Stimulated activated CD8-positive, alpha-beta memory T cell treated with anti-CD3 and anti-CD28 coated beads, Interleukin-15, amount 100 ng/mL, for 1 hour (primary cell): ENCODE data around the gene SRR.

Experiments used
- DNase-seq: peaks from one replicate; pipeline ENCODE4 v3.0.0-alpha.2; 2020; ENCODE audit warnings: low read depth

Gene SRR

DNA sequence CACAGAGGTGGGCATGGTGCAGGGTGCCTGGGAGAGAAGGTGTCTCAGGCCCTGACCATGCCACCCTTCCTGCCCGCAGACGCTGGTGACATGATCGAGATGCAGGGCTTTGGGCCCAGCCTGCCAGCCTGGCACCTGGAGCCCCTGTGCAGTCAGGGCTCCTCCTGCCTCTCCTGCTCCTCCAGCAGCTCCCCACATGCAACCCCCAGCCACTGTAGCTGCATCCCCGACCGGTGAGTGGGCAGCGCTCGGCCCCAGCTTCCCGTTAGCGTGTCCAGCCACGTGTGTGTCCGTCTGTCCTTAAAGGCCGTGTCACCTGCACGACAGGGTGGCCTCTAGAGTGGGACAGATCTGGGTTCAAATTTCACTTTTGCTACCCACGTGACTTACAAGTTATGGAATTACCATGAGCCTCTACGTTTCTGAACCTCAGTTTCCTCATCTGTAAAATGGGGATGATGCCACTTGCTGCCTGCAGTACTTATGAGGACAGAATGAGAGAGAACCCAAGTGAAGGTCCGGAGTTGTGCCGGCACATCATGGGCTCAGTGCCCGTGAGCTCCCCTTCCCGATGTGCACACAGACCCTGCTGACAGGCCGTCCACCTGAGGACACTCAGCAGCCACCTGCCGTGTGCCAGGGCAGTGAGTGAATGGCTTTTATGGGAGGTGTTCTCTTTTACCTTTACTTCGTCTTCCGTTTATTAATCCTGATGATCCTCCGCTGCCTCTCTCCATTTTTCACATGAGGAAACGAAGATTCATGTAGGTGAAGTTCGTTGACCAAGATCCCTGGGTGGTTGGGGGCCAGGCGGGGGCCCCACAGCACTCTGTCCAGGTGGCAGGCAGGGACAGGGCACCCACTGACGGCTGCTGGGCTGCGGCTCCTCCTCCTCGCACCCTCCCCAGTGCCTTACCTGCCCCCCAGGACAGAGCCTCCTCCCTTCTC, 67.7 kb downstream of the SRR start:
- DNase-seq, result no peak

DNA sequence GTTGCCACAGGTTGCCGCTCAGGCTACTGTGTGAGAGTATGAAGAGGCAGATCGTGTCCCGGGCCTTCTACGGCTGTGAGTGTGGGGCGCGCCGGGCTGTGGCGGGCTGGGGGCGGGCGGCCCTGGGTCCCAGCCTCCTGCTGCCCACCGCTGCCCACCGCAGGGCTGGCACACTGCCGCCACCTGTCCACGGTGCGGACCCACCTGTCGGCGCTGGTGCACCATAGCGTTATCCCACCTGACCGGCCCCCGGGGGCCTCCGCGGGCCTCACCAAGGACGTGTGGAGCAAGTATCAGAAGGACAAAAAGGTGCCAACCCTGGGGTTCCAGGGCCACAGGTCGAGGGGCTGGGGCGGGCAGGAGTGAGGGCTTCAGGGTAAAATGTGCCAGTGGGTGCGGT, 68.4 kb downstream of the SRR start:
- no peak for DNase-seq

GRCh38 chr17:2372681-2373080, 68.9 kb downstream of the SRR start:
- DNase-seq, result no peak

- DNase-seq, result no peak
Measured at GRCh38 chr17:2373179-2373578, 69.4 kb downstream of the SRR start.
